Activated CD4-positive, alpha-beta T cell treated with anti-CD3 and anti-CD28 coated beads, Interleukin-2, Interleukin-4, amounts not matched to agents 100 ng/mL and 50 ng/mL, durations not matched to agents 16 hours and 8 hours (primary cell): ENCODE results near the gene PAX1.
A peak's percentile ranks its signal among the peaks of the same experiment; 100 is the strongest.

Experiments
- DNase-seq: peaks from one replicate; pipeline ENCODE4 v3.0.0-alpha.2; 2020; ENCODE audit warnings: low spot score

Gene PAX1

GRCh38 chr20:21705575-21706260 lies at the start of gene PAX1:
Gene PAX1, plus strand, starts transcription at chr20:21705664. Its CDS starts 49 bp downstream, at chr20:21705713.
- no peak for DNase-seq

GRCh38 chr20:21656308-21657067 lies 49.0 kb upstream of the PAX1 start:
- DNase-seq, result no peak

DNA sequence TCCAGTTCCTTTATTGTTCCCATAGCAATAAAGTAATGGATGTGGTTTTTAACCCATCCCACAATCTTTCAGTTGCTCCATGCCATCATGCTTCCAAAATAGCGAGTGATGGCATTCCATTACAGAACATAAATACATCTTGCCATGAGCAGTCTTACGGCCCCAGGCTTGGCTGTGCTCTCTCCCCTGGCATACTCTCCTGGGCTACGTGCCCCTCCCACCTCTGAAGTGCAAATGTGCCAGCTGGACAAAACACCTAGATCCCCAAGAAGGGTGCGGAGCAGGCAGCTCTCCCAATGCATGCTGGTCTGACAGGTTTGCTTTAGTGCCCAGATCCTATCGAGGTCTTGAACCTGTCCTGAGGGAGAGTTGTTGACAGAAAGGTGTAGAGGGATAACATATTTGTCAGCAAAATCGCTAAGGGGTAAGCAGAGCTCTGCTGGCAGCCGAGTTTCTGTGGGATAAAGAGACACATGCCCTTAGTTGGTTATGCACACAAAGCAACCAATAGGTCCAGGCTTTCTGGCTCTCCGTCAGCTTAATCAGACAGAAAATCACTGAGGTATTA lies 43.9 kb upstream of the PAX1 start:
- no peak for DNase-seq

- DNase-seq, result no peak
Observed at GRCh38 chr20:21663465-21663864, 42.0 kb upstream of the PAX1 start.

GRCh38 chr20:21665687-21666446 lies 39.6 kb upstream of the PAX1 start:
- DNase-seq, result no peak

DNA sequence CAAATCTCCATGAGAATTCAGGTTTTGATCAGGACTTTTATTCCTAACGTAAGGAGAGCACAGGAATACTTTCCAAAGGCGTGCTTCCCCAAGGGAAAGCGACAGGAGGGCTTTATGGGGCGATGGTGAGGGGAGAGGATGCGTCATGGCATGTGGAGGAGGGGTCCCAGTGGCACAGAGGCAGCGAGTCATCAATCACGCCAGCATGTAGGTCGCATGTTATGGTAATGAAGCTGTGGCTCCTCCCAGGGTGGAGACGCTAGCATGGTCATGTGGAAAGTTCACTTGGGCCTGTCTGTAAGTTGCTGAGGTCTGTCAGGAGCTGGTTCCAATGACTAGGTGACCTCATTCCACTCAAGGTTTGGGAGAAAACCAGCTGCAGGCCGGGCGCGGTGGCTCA lies 35.3 kb upstream of the PAX1 start:
- no peak for DNase-seq

DNA sequence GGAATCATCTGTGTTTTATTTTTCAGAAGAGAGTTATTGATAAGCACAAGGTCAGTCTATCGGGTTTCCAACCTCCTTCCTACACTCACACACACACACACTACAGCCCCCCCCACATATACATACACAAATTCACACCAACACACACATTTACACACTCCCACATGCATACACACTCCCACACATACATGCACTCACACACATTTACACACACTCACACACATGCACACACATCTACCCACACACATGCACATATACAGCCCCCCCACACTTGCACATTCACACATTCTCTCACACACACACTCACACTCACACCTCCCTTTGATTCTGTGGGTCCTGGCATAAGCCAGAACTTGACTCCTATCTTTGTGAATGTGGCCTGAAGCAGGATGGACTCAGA lies 34.5 kb upstream of the PAX1 start:
- no peak for DNase-seq

DNA sequence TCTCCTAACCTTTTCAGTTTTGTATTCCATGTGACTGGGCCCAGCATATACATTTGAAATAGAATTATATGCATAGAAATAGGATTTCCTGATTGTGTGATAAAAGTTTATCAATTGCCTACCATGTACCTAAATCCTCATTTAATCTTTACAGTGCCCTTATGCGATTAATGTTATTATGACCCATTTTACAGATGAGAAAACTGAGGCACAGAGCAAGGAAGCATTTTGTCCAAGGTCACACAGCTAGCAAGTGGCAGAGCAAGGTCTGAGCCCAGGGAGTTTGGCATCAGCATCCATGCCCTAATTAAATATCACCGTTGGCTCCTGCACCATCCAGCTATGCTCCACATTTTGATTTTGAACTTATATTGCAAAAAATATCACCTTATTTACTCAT lies 28.2 kb upstream of the PAX1 start:
- DNase-seq, result no peak

DNA sequence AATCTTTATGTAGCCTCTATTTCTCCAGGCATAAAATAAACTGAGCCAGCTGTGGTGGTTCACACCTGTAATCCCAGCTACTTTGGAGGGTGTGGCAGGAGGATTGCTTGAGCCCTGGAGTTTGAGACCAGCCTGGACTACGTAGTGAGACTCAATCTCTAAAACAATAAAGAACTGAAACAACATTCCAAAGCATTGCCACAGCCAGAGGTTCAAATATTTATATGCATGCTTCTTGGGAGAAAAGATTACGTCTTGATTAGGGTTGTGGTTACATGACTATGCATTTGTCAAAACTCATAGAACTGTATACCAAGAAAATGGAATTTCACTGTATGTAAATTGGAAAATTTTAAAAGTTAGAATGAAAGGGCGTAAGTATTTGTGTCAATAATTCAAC lies 27.7 kb upstream of the PAX1 start:
- DNase-seq, result no peak

DNA sequence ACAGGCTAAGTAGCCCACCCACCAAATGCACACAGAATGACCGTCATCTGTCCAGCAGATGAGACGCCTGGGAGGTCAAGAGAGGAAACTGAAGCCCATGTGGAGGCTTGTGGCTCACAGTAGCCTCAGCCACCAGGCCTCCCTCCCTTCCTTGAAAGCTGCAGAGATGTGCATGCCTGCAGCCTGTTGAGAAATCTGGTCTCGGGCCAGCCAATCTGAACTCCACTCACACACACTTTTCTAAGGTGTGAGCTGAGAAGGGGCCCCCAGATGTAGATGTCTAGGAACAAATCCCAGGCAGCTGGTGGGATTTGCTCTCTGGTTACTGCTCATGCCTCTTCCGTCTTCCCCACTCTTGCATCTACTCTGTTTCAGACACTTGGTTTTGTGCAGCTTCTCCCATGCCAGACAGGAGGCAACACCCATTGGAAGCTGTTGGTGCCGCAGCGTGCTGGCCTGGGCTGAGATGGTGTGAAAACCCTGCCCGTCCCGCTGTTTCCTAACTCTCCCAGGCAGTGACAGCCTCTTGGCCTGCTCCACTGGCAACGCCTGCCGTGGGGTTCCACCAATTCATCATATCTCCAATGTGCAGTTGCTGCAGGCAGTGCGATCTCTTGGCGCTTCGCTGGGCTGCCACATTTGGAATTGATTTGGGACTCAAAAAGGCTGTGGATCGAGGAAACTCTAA lies 24.1 kb upstream of the PAX1 start:
- no peak for DNase-seq

- DNase-seq, result no peak
Observed at GRCh38 chr20:21681922-21682318, 23.5 kb upstream of the PAX1 start.

- DNase-seq, result no peak
Observed at GRCh38 chr20:21682521-21682954, 22.9 kb upstream of the PAX1 start.

DNA sequence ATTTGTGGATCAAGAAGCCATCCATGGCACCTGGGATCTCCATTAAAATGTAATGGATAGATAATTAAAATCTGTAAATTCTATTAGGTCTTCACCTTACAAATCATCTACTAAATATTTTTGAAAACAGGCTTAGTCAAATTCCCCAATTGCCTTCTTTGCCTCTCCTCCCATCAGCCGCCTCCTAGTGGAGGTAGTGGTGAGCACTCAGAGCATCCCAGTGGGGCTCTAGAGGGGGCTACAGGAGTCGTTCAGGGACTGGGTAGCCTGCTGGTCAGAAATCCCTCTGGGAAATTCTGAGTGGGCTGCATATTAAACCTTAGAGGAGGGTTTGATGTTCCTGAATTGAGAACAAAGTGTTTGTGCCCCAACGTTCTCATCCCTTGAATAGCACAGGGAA lies 20.8 kb upstream of the PAX1 start:
- DNase-seq, result no peak

- DNase-seq, result no peak
Observed at GRCh38 chr20:21685981-21686380, 19.5 kb upstream of the PAX1 start.

DNA sequence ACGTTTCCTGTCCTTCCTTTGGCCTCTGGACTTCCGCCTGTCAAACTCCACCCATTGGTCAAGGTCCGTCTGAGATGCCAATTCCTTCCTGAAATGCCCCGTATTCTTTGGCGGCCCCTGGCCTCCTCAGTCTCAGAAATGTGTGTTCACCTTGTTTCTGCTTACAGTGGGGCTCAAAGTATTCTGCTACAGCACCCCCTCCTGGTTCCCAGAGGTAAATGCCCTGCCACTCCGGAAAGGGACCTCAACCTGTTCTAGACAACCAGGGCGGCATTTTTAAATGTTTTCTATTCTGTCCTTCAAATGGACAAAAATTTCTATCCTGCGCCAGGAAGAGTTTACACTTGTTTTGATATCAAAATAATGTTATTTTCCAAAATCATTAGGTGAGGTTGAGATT lies 12.1 kb upstream of the PAX1 start:
- peak; percentile 6 for DNase-seq

- DNase-seq, result no peak
Observed at GRCh38 chr20:21698494-21699215, 6.8 kb upstream of the PAX1 start.

DNA sequence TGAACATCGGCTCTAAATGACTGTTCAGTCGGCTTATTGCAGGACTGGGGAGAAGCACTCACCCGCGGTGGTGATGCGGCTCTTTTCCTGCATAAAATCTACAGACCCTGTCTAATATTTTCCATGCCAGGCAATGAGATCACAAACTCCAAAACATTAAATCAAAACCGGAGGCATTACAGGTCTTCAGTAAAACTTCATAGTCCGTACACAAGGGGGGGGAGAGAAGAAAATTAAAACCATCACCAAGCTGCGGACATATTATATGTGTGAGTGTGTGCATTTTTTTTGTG lies 6.3 kb upstream of the PAX1 start:
- DNase-seq, result no peak

DNA sequence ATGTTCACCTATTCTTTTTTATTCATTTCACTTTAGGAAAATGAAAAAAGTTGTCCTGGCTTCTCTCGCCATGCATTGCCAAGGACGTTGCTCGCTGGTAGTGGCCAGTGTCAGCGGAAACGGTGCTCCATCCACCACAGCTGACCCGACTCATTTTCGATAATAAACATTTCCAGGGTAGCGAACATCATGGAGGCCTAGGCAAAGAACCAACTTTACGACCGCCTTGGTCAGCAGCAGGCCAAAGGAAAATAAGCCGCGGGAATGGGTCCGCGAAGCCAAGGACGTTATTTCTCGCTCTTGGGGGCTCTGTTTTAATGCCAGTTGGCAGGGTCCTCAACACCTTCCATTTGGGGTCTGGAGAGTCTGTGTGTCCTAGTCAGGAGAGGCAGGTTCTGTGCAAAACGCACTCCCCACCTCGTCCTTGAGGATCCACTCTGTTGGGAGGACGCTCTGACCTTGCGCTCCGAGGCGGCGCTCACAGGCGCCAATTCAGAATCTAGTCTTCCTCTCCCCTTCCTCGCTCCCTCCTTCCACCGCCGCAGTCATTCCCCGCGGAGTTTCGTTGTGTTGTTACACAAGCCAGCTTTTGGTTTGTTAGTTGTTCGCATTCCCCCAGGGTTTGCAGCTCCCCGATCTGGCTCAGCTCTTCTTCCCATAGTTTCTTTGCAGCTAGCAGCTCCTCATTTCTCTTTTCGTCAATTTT lies 4.1 kb upstream of the PAX1 start:
- DNase-seq, result no peak

GRCh38 chr20:21702016-21702415 lies 3.4 kb upstream of the PAX1 start:
- no peak for DNase-seq

- DNase-seq, result peak; percentile 61
Observed at GRCh38 chr20:21702553-21703470, 2.7 kb upstream of the PAX1 start.
